Measurements from ENCODE around the gene ADAMTS2. TPM values are rescaled to one million over a fixed set of nuclear protein-coding genes. Genes with fewer than 3 reads are reported as not detected.

The ADAMTS2 gene
- total and polyA plus RNA-seq, 2 donors from 2014 or later: 2.0 to 13.6 TPM

DNA sequence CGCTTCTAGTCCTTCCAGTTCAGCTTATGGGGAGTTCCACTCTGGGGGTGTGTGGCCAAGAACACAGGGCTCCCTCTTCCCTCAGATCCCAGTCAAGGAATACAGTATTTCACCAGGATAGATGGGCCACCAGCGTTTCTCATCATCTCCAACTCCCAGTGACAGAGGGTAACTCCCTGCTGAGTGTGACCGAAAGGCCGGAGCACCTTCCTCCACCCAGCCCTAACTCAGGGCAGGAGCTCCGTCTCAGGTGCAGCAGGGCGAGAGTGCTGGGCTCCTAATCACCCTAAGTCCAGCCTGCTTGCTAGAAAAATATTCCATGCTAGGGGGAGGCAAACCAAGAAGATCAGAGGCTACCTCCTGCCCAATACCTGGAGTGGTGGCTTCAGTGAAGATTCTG, 102.6 kb downstream of the ADAMTS2 start:
- no peaks in the 10 kb centered on the region for H3K36me3 ChIP-seq (ENCODE audit: control insufficient read depth in 2 of 3, insufficient read depth in 3 of 3, low read length in 3 of 3)
- FAIRE-seq (no peak), DNase-seq (peak in 1 of 5 donors; percentile 15)
- peaks cover 0 to 3% (median 0%) of the 10 kb centered on the region in 3 donors for H3K4me1 ChIP-seq (ENCODE audit: control insufficient read depth in 2 of 3, insufficient read depth in 2 of 3, low read depth in 1 of 3, low read length in 3 of 3)
- H3K27me3 ChIP-seq (ENCODE audit: control insufficient read depth, insufficient read depth, low read length): no peaks in the 10 kb centered on the region
- TF ChIP-seq, protein P1, sequence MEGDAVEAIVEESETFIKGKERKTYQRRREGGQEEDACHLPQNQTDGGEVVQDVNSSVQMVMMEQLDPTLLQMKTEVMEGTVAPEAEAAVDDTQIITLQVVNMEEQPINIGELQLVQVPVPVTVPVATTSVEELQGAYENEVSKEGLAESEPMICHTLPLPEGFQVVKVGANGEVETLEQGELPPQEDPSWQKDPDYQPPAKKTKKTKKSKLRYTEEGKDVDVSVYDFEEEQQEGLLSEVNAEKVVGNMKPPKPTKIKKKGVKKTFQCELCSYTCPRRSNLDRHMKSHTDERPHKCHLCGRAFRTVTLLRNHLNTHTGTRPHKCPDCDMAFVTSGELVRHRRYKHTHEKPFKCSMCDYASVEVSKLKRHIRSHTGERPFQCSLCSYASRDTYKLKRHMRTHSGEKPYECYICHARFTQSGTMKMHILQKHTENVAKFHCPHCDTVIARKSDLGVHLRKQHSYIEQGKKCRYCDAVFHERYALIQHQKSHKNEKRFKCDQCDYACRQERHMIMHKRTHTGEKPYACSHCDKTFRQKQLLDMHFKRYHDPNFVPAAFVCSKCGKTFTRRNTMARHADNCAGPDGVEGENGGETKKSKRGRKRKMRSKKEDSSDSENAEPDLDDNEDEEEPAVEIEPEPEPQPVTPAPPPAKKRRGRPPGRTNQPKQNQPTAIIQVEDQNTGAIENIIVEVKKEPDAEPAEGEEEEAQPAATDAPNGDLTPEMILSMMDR (IDR thresholded peaks at IDR 0.05; ENCODE audit: borderline replicate concordance, extremely low read depth, insufficient read depth): no peak
- intact Hi-C loops (cut with DNase I): no loop called here
- H3K9ac ChIP-seq (ENCODE audit: low read length in 3 of 3): no peak overlapping the region
- no peak overlapping the region for H3K4me3 ChIP-seq (ENCODE audit: low read length in 3 of 3)
- no peak overlapping the region for H3K27ac ChIP-seq (ENCODE audit: low read depth in 2 of 2, low read length in 2 of 2)
- H3K9me3 ChIP-seq (ENCODE audit: control insufficient read depth in 2 of 3, insufficient read depth in 1 of 3, low read length in 3 of 3): no peaks in the 10 kb centered on the region

DNA sequence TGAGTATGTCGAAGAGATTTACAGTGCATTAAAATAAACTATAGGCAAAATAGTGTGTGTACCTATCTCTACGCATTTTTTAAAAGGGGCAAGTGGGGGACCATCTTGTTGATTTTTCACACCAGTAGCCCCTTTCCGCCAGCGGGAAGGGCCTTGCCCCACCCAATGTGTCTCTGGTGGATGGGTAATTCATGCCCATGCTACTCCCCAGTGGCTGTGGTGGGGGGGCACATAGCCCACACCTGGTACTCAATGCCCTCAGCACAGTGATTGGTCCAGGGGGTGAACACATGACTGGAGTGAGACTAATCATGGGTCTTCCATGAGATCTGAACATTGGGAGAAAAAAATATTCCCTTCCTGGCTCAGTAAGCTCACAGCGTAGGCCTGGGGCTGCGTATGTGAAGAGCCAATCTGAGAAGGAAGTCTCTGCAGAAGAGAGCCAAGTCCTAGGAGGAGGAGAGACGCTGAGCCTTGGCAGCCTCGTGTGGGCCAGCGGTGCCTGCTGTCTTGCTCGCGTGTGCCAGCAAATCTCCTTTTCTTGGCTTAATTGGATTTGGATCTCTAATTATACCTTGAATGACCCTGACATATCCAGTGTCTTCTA, 103.4 kb downstream of the ADAMTS2 start:
- Histone ChIP-seq H3K9me3 (ENCODE audit: control insufficient read depth in 2 of 3, insufficient read depth in 1 of 3, low read length in 3 of 3) (peaks cover 0 to under 1% (median 0%) of the 10 kb centered on the region in 3 donors), H3K4me3 (ENCODE audit: low read length in 3 of 3) (no peak overlapping the region), H3K36me3 (ENCODE audit: control insufficient read depth in 2 of 3, insufficient read depth in 3 of 3, low read length in 3 of 3) (no peaks in the 10 kb centered on the region), H3K9ac (ENCODE audit: low read length in 3 of 3) (no peak overlapping the region), H3K27ac (ENCODE audit: low read depth in 2 of 2, low read length in 2 of 2) (no peak overlapping the region), H3K4me1 (ENCODE audit: control insufficient read depth in 2 of 3, insufficient read depth in 2 of 3, low read depth in 1 of 3, low read length in 3 of 3) (peaks cover 0 to 3% (median 0%) of the 10 kb centered on the region in 3 donors), H3K27me3 (ENCODE audit: control insufficient read depth, insufficient read depth, low read length) (no peaks in the 10 kb centered on the region)
- intact Hi-C loops (cut with DNase I): no loop called here
- FAIRE-seq (no peak), DNase-seq (peak in 2 of 5 donors; percentile 10 to 37)
- TF ChIP-seq, protein P1 (IDR thresholded peaks at IDR 0.05; ENCODE audit: borderline replicate concordance, extremely low read depth, insufficient read depth): no peak

DNA sequence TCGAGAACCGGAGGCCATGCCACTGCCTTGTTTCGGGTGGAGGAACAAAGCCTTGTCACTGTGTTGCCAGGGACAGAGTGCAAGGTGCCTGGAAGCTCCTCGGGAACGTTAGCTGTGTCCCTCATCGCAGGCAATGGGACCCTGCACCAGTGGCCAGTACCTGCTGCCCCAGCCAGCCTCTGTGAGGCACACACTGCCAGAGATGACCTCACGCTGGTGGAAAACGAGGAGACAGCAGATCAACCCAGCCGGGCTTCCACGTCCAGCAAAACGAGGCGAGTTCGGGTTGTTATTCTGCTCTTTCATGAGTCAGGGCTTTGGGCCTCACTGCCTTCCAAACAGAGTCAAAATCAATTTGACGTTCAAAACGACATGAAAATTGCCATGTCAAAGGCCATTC, 104.1 kb downstream of the ADAMTS2 start:
- TF ChIP-seq, protein P1 (IDR thresholded peaks at IDR 0.05; ENCODE audit: borderline replicate concordance, extremely low read depth, insufficient read depth): no peak
- Histone ChIP-seq H3K9me3 (ENCODE audit: control insufficient read depth in 2 of 3, insufficient read depth in 1 of 3, low read length in 3 of 3) (peaks cover 0 to 6% (median 0%) of the 10 kb centered on the region in 3 donors), H3K4me1 (ENCODE audit: control insufficient read depth in 2 of 3, insufficient read depth in 2 of 3, low read depth in 1 of 3, low read length in 3 of 3) (peaks cover 0 to 3% (median 0%) of the 10 kb centered on the region in 3 donors), H3K4me3 (ENCODE audit: low read length in 3 of 3) (no peak overlapping the region), H3K36me3 (ENCODE audit: control insufficient read depth in 2 of 3, insufficient read depth in 3 of 3, low read length in 3 of 3) (no peaks in the 10 kb centered on the region), H3K9ac (ENCODE audit: low read length in 3 of 3) (no peak overlapping the region), H3K27ac (ENCODE audit: low read depth in 2 of 2, low read length in 2 of 2) (no peak overlapping the region), H3K27me3 (ENCODE audit: control insufficient read depth, insufficient read depth, low read length) (no peaks in the 10 kb centered on the region)
- FAIRE-seq (no peak), DNase-seq (peak in 2 of 5 donors; percentile 7 to 69)
- intact Hi-C loops (cut with DNase I): no loop called here

All from kidney (tissue), 14 donors.